ENCODE data around the gene STK32A. TPM values are rescaled to one million over a fixed set of nuclear protein-coding genes. Genes with fewer than 3 reads are reported as not detected.

Gene STK32A
- total and polyA plus RNA-seq, 2 experiments from 2014 or later, result 2.4 to 2.8 TPM

- no peaks in the 10 kb centered on the region for H3K4me1 Mint-ChIP-seq
- TF ChIP-seq EZH2 (IDR thresholded peaks at IDR 0.05; ENCODE audit: low read depth, unreplicated experiment) (no peak), REST (IDR thresholded peaks at IDR 0.05; ENCODE audit: unreplicated experiment) (no peak), EZH2phosphoT487 (IDR thresholded peaks at IDR 0.05; ENCODE audit: unreplicated experiment) (no peak), JUNB (IDR thresholded peaks at IDR 0.05; ENCODE audit: unreplicated experiment) (no peak), ETS1 (IDR thresholded peaks at IDR 0.05) (no peak), POLR2AphosphoS5 (IDR thresholded peaks at IDR 0.05; ENCODE audit: low read depth) (no peak)
- DNase-seq (ENCODE audit: low spot score), result no peak
- no peak for ATAC-seq
- peaks cover 2% of the 10 kb centered on the region for H3K27me3 Mint-ChIP-seq (ENCODE audit: insufficient read depth, low read depth, poor library complexity)
- H3K27ac Mint-ChIP-seq, result no peak overlapping the region
- no peaks in the 10 kb centered on the region for H3K9me2 ChIP-seq (ENCODE audit: insufficient read depth)
- H2AFZ ChIP-seq, result no peak overlapping the region
- H3K27me3 ChIP-seq (ENCODE audit: insufficient read depth), result no peaks in the 10 kb centered on the region
- no peak overlapping the region for H3K27ac ChIP-seq (ENCODE audit: low read depth)
- no peak overlapping the region for H3K4me2 ChIP-seq
- H4K20me1 ChIP-seq (replicated peaks; ENCODE audit: insufficient read depth), result no peaks in the 10 kb centered on the region
- no peak overlapping the region for H3K4me3 ChIP-seq
- no peaks in the 10 kb centered on the region for H3F3A ChIP-seq (replicated peaks; ENCODE audit: low read depth)
- no peaks in the 10 kb centered on the region for H3K79me2 ChIP-seq (replicated peaks; ENCODE audit: insufficient read depth)
- no peaks in the 10 kb centered on the region for H3K36me3 ChIP-seq (ENCODE audit: insufficient read depth)
- no peak overlapping the region for H3K4me3 Mint-ChIP-seq
- no peaks in the 10 kb centered on the region for H3K4me1 ChIP-seq (ENCODE audit: insufficient read depth)
- H3K36me3 Mint-ChIP-seq (ENCODE audit: low read depth), result no peaks in the 10 kb centered on the region
- H3K9me3 Mint-ChIP-seq, result 0 out of 3 replicates have a peak, but pooled peaks cover 5% of the 10 kb centered on the region
Measured at GRCh38 chr5:147200004-147200403, 34.8 kb upstream of the STK32A start.

GRCh38 chr5:147203213-147203612 lies 31.6 kb upstream of the STK32A start:
- Histone ChIP-seq H3K79me2 (replicated peaks; ENCODE audit: insufficient read depth) (no peaks in the 10 kb centered on the region), H3K27ac (ENCODE audit: low read depth) (no peak overlapping the region), H3K36me3 (ENCODE audit: insufficient read depth) (no peaks in the 10 kb centered on the region), H3K4me3 (no peak overlapping the region), H4K20me1 (replicated peaks; ENCODE audit: insufficient read depth) (no peaks in the 10 kb centered on the region), H3K27me3 (ENCODE audit: insufficient read depth) (no peaks in the 10 kb centered on the region), H3K4me2 (no peak overlapping the region), H3F3A (replicated peaks; ENCODE audit: low read depth) (no peaks in the 10 kb centered on the region), H3K9me2 (ENCODE audit: insufficient read depth) (no peaks in the 10 kb centered on the region), H2AFZ (no peak overlapping the region), H3K4me1 (ENCODE audit: insufficient read depth) (no peaks in the 10 kb centered on the region)
- H3K27ac Mint-ChIP-seq, result no peak overlapping the region
- peaks cover 2% of the 10 kb centered on the region for H3K27me3 Mint-ChIP-seq (ENCODE audit: insufficient read depth, low read depth, poor library complexity)
- H3K4me1 Mint-ChIP-seq, result no peaks in the 10 kb centered on the region
- ATAC-seq (no peak), DNase-seq (ENCODE audit: low spot score) (no peak)
- H3K36me3 Mint-ChIP-seq (ENCODE audit: low read depth), result no peaks in the 10 kb centered on the region
- 0 out of 3 replicates have a peak, but pooled peaks cover 5% of the 10 kb centered on the region for H3K9me3 Mint-ChIP-seq
- H3K4me3 Mint-ChIP-seq, result no peak overlapping the region
- TF ChIP-seq POLR2AphosphoS5 (IDR thresholded peaks at IDR 0.05; ENCODE audit: low read depth), result no peak
- no peak for TF ChIP-seq ZNF114 (CRISPR knock-in tag; IDR thresholded peaks at IDR 0.05)
- no peak for TF ChIP-seq EZH2phosphoT487 (IDR thresholded peaks at IDR 0.05; ENCODE audit: unreplicated experiment)
- no peak for TF ChIP-seq REST (IDR thresholded peaks at IDR 0.05; ENCODE audit: unreplicated experiment)
- no peak for TF ChIP-seq NANOG (IDR thresholded peaks at IDR 0.05; ENCODE audit: borderline replicate concordance)
- TF ChIP-seq JUNB (IDR thresholded peaks at IDR 0.05; ENCODE audit: unreplicated experiment), result no peak
- TF ChIP-seq STAT1 (IDR thresholded peaks at IDR 0.05; ENCODE audit: unreplicated experiment), result no peak
- TF ChIP-seq ETS1 (IDR thresholded peaks at IDR 0.05), result no peak
